Measurements from ENCODE around the gene CCDC121. TPM values are rescaled to one million over a fixed set of nuclear protein-coding genes. Genes with fewer than 3 reads are reported as not detected.
"Not testable (repeated sequence)": the region's sequence is repeated elsewhere in the genome, so short reads cannot be mapped to it uniquely, and the experiment has no call there.

Gene CCDC121
- total RNA-seq, 1 donor from 2014 or later = 0.71 TPM

DNA sequence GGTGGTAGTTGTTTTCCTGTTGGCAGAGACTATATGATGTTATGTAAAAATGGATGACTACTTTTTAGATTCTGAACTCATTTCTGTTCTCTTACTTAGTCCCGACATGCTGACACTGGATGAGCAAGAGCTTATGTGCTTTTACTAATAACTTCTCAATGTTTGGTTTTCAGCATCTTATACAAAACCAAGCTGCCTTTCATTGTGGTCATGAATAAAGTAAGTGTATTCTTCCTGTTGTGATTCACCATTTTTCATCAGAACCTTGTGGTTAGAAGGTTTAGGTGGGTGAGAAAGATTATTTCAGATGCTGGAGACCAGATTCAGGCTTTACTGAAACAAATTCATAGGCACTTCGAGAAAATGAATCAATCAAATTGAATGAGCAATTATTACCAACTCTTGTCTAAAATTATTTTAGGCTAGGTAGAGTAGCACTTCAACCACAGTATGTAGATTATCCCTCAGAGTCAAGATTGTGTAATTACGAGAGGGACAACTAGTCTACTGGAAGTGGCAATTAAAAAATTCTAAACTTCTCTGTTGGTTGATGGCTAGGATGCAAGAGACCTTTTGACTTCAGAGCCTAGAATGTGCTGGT is 9.3 kb upstream of the CCDC121 start:
- CTCF ChIA-PET = no interaction called here
- intact Hi-C loops (cut with micrococcal nuclease) = no loop called here
- no peak for ATAC-seq (ENCODE audit: low read depth)
- Mint-ChIP-seq H3K27me3 (no peaks in the 10 kb centered on the region), H3K9me3 (no peaks in the 10 kb centered on the region), H3K4me1 (no peaks in the 10 kb centered on the region), H3K27ac (no peak overlapping the region), H3K4me3 (no peak overlapping the region), H3K36me3 (ENCODE audit: low read depth) (peaks cover 80% of the 10 kb centered on the region)
- TF ChIP-seq, protein P1, sequence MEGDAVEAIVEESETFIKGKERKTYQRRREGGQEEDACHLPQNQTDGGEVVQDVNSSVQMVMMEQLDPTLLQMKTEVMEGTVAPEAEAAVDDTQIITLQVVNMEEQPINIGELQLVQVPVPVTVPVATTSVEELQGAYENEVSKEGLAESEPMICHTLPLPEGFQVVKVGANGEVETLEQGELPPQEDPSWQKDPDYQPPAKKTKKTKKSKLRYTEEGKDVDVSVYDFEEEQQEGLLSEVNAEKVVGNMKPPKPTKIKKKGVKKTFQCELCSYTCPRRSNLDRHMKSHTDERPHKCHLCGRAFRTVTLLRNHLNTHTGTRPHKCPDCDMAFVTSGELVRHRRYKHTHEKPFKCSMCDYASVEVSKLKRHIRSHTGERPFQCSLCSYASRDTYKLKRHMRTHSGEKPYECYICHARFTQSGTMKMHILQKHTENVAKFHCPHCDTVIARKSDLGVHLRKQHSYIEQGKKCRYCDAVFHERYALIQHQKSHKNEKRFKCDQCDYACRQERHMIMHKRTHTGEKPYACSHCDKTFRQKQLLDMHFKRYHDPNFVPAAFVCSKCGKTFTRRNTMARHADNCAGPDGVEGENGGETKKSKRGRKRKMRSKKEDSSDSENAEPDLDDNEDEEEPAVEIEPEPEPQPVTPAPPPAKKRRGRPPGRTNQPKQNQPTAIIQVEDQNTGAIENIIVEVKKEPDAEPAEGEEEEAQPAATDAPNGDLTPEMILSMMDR (IDR thresholded peaks at IDR 0.05) = no peak
- no peak for DNase-seq
- POLR2A ChIA-PET = no interaction called here

- intact Hi-C loops (cut with micrococcal nuclease) = no loop called here
- TF ChIP-seq, protein P1 (IDR thresholded peaks at IDR 0.05) = no peak
- Mint-ChIP-seq H3K9me3 (no peaks in the 10 kb centered on the region), H3K4me1 (no peaks in the 10 kb centered on the region), H3K27ac (no peak overlapping the region), H3K36me3 (ENCODE audit: low read depth) (peaks cover 79% of the 10 kb centered on the region), H3K27me3 (no peaks in the 10 kb centered on the region), H3K4me3 (no peak overlapping the region)
- ChIA-PET CTCF (no interaction called here), POLR2A (interaction anchor here (0.6 kb wide), 1 partner anchor 45 kb away, joined by 4 read pairs; no protein-coding TSS in a partner anchor)
- ATAC-seq (ENCODE audit: low read depth) = no peak
- no peak for DNase-seq
These were observed 8.0 kb upstream of the CCDC121 start for GRCh38 chr2:27636766-27637165.

DNA sequence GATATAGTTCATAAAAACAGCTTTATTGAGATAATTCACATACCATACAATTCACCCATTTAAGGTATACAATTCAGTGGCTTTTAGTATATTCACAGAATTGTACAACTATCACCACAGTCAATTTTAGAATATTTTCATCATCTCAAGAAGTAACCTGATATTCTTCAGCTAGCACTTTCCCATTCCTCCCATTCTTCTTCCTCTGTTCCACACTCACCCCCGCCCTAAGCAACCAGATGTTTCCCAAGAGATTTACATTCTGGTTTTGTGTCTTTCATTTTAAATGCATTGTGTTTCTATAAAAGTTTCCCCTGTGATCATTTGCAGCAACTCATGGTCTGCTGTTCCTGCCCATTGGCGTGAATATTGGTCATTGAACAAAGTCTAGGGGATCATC is 5.5 kb upstream of the CCDC121 start:
- Mint-ChIP-seq H3K9me3 (no peaks in the 10 kb centered on the region), H3K27ac (no peak overlapping the region), H3K4me1 (peaks cover 2% of the 10 kb centered on the region), H3K4me3 (no peak overlapping the region), H3K36me3 (ENCODE audit: low read depth) (peaks cover 72% of the 10 kb centered on the region), H3K27me3 (no peaks in the 10 kb centered on the region)
- ChIA-PET POLR2A (no interaction called here), CTCF (no interaction called here)
- TF ChIP-seq, protein P1 (IDR thresholded peaks at IDR 0.05) = no peak
- no peak for ATAC-seq (ENCODE audit: low read depth)
- DNase-seq = no peak
- intact Hi-C loops (cut with micrococcal nuclease) = no loop called here

- H3K4me3 Mint-ChIP-seq; intact Hi-C loops (cut with micrococcal nuclease); H3K27me3 Mint-ChIP-seq; DNase-seq; H3K27ac Mint-ChIP-seq; ATAC-seq (ENCODE audit: low read depth); POLR2A ChIA-PET; H3K9me3 Mint-ChIP-seq; CTCF ChIA-PET: not testable (repeated sequence)
- peaks cover 12% of the 10 kb centered on the region for H3K4me1 Mint-ChIP-seq
- peaks cover 43% of the 10 kb centered on the region for H3K36me3 Mint-ChIP-seq (ENCODE audit: low read depth)
These were observed 1.4 kb upstream of the CCDC121 start for GRCh38 chr2:27630257-27630656.

- no peak for DNase-seq
- peak; percentile 35 for ATAC-seq (ENCODE audit: low read depth)
- TF ChIP-seq, protein P1 (IDR thresholded peaks at IDR 0.05) = no peak
- Mint-ChIP-seq H3K4me1 (peaks cover 12% of the 10 kb centered on the region), H3K27ac (no peak overlapping the region), H3K4me3 (no peak overlapping the region), H3K36me3 (ENCODE audit: low read depth) (peaks cover 41% of the 10 kb centered on the region), H3K9me3 (no peaks in the 10 kb centered on the region), H3K27me3 (no peaks in the 10 kb centered on the region)
- POLR2A ChIA-PET = interaction anchor here (0.6 to 2.1 kb wide), 12 partner anchors 36 to 1266 kb away, joined by 3 to 20 read pairs (median 6); partner anchors contain the start of genes BABAM2, EIF2B4, GTF3C2 and MPV17
- CTCF ChIA-PET = interaction anchor here (1.0 kb wide), 1 partner anchor 54 kb away, joined by 3 read pairs; no protein-coding TSS in a partner anchor
- intact Hi-C loops (cut with micrococcal nuclease) = loop anchor here (1.0 to 10.0 kb wide), 8 partner anchors 139 to 557 kb away; partner anchors contain the start of genes ATRAID, EIF2B4, GTF3C2 and IFT172
These were observed 647 bp downstream of the CCDC121 start for GRCh38 chr2:27627963-27628766.

- H3K27me3 Mint-ChIP-seq; ATAC-seq (ENCODE audit: low read depth); H3K9me3 Mint-ChIP-seq; H3K4me3 Mint-ChIP-seq; CTCF ChIA-PET; DNase-seq: not testable (repeated sequence)
- POLR2A ChIA-PET = interaction anchor here (1.1 kb wide), 2 partner anchors 44 to 271 kb away, joined by 3 read pairs; partner anchors contain the start of genes GTF3C2 and ZNF512
- H3K36me3 Mint-ChIP-seq (ENCODE audit: low read depth) = peaks cover 44% of the 10 kb centered on the region
- peaks cover 12% of the 10 kb centered on the region for H3K4me1 Mint-ChIP-seq
- intact Hi-C loops (cut with micrococcal nuclease) = loop anchor here (10.0 kb wide), 1 partner anchor 222 kb away; the partner anchor contains the start of gene PPM1G
- H3K27ac Mint-ChIP-seq = peak overlapping the region; percentile 16
These were observed 1.9 kb downstream of the CCDC121 start for GRCh38 chr2:27626921-27627320.

DNA sequence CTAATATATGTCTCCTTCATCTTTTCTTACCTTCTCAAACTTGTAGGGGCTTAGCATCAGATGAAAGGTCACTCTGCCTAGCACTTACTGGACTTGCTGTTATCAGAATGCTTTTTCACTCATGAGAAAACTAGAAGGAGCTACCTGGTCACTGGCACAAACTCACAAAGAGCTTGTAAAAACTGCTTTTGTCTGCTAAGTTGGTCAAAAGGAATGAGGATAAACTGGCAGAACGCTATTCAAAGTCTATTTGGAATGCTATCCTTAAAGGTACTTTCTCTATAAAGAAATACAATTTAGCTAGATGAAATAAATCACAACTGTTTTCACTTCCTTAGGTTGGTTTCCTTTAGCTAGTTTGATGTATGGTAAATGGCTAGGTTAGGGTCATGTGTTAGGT is 2.5 kb downstream of the CCDC121 start:
- peaks cover 44% of the 10 kb centered on the region for H3K36me3 Mint-ChIP-seq (ENCODE audit: low read depth)
- H3K27ac Mint-ChIP-seq; H3K9me3 Mint-ChIP-seq; H3K27me3 Mint-ChIP-seq; H3K4me3 Mint-ChIP-seq; ATAC-seq (ENCODE audit: low read depth); CTCF ChIA-PET; H3K4me1 Mint-ChIP-seq; DNase-seq: not testable (repeated sequence)
- intact Hi-C loops (cut with micrococcal nuclease) = loop anchor here (10.0 kb wide), 1 partner anchor 222 kb away; the partner anchor contains the start of gene PPM1G
- POLR2A ChIA-PET = interaction anchor here (1.1 kb wide), 1 partner anchor 44 kb away, joined by 3 read pairs; the partner anchor contains the start of gene ZNF512
